ENCODE data around the gene EIF4E2. TPM values are rescaled to one million over a fixed set of nuclear protein-coding genes. Genes with fewer than 3 reads are reported as not detected.

EIF4E2 gene
- total RNA-seq, 4 donors from 2014 or later, result 26.6 to 54.2 (median 34.1) TPM

GRCh38 chr2:232597362-232598079, 47.0 kb downstream of the EIF4E2 start:
- WGBS, result 80% methylated on average over 7 of the region's 7 CpGs
- H3K27me3 ChIP-seq, result no peaks in the 10 kb centered on the region
- no peak for DNase-seq (ENCODE audit: low spot score in 2 of 2)
- no peak overlapping the region for H3K4me3 ChIP-seq
- no peak overlapping the region for H3K27ac ChIP-seq
- no peaks in the 10 kb centered on the region for H3K9me3 ChIP-seq
- H3K36me3 ChIP-seq, result no peaks in the 10 kb centered on the region
- no peak for TF ChIP-seq EP300 (IDR thresholded peaks at IDR 0.05)
- no peak for TF ChIP-seq CTCF (IDR thresholded peaks at IDR 0.05)
- no peak for TF ChIP-seq POLR2A (IDR thresholded peaks at IDR 0.05)
- no peak for TF ChIP-seq POLR2AphosphoS5 (IDR thresholded peaks at IDR 0.05)
- peaks cover 13% of the 10 kb centered on the region for H3K4me1 ChIP-seq

GRCh38 chr2:232598293-232598692, 47.8 kb downstream of the EIF4E2 start:
- 87% methylated on average over 4 of the region's 4 CpGs for whole genome bisulfite sequencing
- Histone ChIP-seq H3K4me1 (peaks cover 6% of the 10 kb centered on the region), H3K4me3 (no peak overlapping the region), H3K9me3 (no peaks in the 10 kb centered on the region), H3K27me3 (no peaks in the 10 kb centered on the region), H3K27ac (no peak overlapping the region), H3K36me3 (no peaks in the 10 kb centered on the region)
- no peak for TF ChIP-seq CTCF (IDR thresholded peaks at IDR 0.05)
- no peak for TF ChIP-seq POLR2AphosphoS5 (IDR thresholded peaks at IDR 0.05)
- no peak for TF ChIP-seq POLR2A (IDR thresholded peaks at IDR 0.05)
- no peak for TF ChIP-seq EP300 (IDR thresholded peaks at IDR 0.05)
- DNase-seq (ENCODE audit: low spot score in 2 of 2), result no peak

GRCh38 chr2:232600053-232600773, 49.7 kb downstream of the EIF4E2 start:
- H3K4me3 ChIP-seq, result no peak overlapping the region
- no peak for DNase-seq (ENCODE audit: low spot score in 2 of 2)
- no peaks in the 10 kb centered on the region for H3K9me3 ChIP-seq
- no peak for TF ChIP-seq CTCF (IDR thresholded peaks at IDR 0.05)
- no peak for TF ChIP-seq EP300 (IDR thresholded peaks at IDR 0.05)
- TF ChIP-seq POLR2A (IDR thresholded peaks at IDR 0.05), result no peak
- no peak for TF ChIP-seq POLR2AphosphoS5 (IDR thresholded peaks at IDR 0.05)
- 90% methylated on average over 15 of the region's 17 CpGs for WGBS
- H3K27me3 ChIP-seq, result no peaks in the 10 kb centered on the region
- H3K27ac ChIP-seq, result no peak overlapping the region
- H3K36me3 ChIP-seq, result no peaks in the 10 kb centered on the region
- H3K4me1 ChIP-seq, result no peaks in the 10 kb centered on the region

GRCh38 chr2:232603283-232603682, 52.8 kb downstream of the EIF4E2 start:
- no peaks in the 10 kb centered on the region for H3K9me3 ChIP-seq
- no peak for TF ChIP-seq POLR2A (IDR thresholded peaks at IDR 0.05)
- no peak for TF ChIP-seq CTCF (IDR thresholded peaks at IDR 0.05)
- TF ChIP-seq EP300 (IDR thresholded peaks at IDR 0.05), result no peak
- TF ChIP-seq POLR2AphosphoS5 (IDR thresholded peaks at IDR 0.05), result no peak
- H3K36me3 ChIP-seq, result no peaks in the 10 kb centered on the region
- no peak overlapping the region for H3K4me3 ChIP-seq
- H3K27me3 ChIP-seq, result no peaks in the 10 kb centered on the region
- H3K27ac ChIP-seq, result no peak overlapping the region
- peaks cover 4% of the 10 kb centered on the region for H3K4me1 ChIP-seq
- 71% methylated on average over 3 of the region's 3 CpGs for WGBS
- DNase-seq (ENCODE audit: low spot score in 2 of 2), result no peak

GRCh38 chr2:232604535-232604934, 54.0 kb downstream of the EIF4E2 start:
- H3K27me3 ChIP-seq, result no peaks in the 10 kb centered on the region
- no peak for DNase-seq (ENCODE audit: low spot score in 2 of 2)
- H3K4me3 ChIP-seq, result no peak overlapping the region
- no peak for TF ChIP-seq POLR2A (IDR thresholded peaks at IDR 0.05)
- TF ChIP-seq EP300 (IDR thresholded peaks at IDR 0.05), result no peak
- no peak for TF ChIP-seq CTCF (IDR thresholded peaks at IDR 0.05)
- TF ChIP-seq POLR2AphosphoS5 (IDR thresholded peaks at IDR 0.05), result no peak
- H3K36me3 ChIP-seq, result no peaks in the 10 kb centered on the region
- peaks cover 4% of the 10 kb centered on the region for H3K4me1 ChIP-seq
- WGBS, result 94% methylated on average over 10 of the region's 10 CpGs
- H3K27ac ChIP-seq, result no peak overlapping the region
- no peaks in the 10 kb centered on the region for H3K9me3 ChIP-seq
